ENCODE results near the gene TM9SF1.

GRCh38 chr14:24231263-24232120, 36.3 kb upstream of the TM9SF1 start:
- TF ChIP-seq CTCF (conservative IDR thresholded peaks at IDR 0.05 in 1 of 2, IDR thresholded peaks at IDR 0.05 in 1 of 2; ENCODE audit: extremely low read depth in 1 of 2, insufficient read depth in 1 of 2, low read depth in 1 of 2, low read length in 2 of 2) (no peak), EZH2 (IDR thresholded peaks at IDR 0.05; ENCODE audit: borderline replicate concordance, low read length) (no peak)

Measured in mammary epithelial cell (primary cell).